HEK293 (cell line): ENCODE results near the gene JPH2.

Source experiments
- CTCF ChIA-PET: fragments of 350-600 bp; formaldehyde crosslinking; extraction: SDS; loops from one replicate; lab custom pipeline; 2021; ENCODE audit warnings: antibody characterized with exemption; lab: Yijun Ruan, JAX
- POLR2A ChIA-PET: fragments of 300-600 bp; formaldehyde crosslinking; extraction: SDS; loops from one replicate; lab custom pipeline; 2020; ENCODE audit warnings: antibody characterized with exemption, inconsistent platforms; lab: Yijun Ruan, JAX
- H3K27ac ChIP-seq: fragments of 200-500 bp; sonication (Bioruptor generic); 2 replicates; pipeline ENCODE4 v1.5.1; 2014; ENCODE audit warnings: low read depth, low read length, control low read depth, inconsistent platforms; ENCODE audit errors: extremely low read depth
- H3K36me3 ChIP-seq, 2 experiments: fragments of 200-500 bp in 1 of 2; sonication (Bioruptor generic) in 1 of 2; 1 replicate in 1 of 2; 2 replicates in 1 of 2; pipeline ENCODE4 v1.5.1; 2014 to 2017; ENCODE audit warnings: inconsistent platforms in 2 of 2, low read length in 2 of 2; ENCODE audit not compliant: control insufficient read depth in 2 of 2, insufficient read depth in 1 of 2
- H3K4me1 ChIP-seq: fragments of 200-500 bp; sonication (Bioruptor generic); 2 replicates; pipeline ENCODE4 v1.5.1; 2014; ENCODE audit warnings: mild to moderate bottlenecking, low read length, inconsistent platforms; ENCODE audit not compliant: control insufficient read depth, insufficient read depth
- H3K4me3 ChIP-seq: 2 replicates; pipeline ENCODE4 v1.5.1; 2011; ENCODE audit warnings: low read depth, mild to moderate bottlenecking, control low read depth, low read length, moderate library complexity
- H3K9me3 ChIP-seq: fragments of 200-500 bp; sonication (Bioruptor generic); 2 replicates; pipeline ENCODE4 v1.5.1; 2014; ENCODE audit warnings: low read depth, low read length, inconsistent platforms; ENCODE audit not compliant: control insufficient read depth, insufficient read depth
- FEZF1 ChIP-seq: fragments of 450-650 bp; formaldehyde crosslinking; IDR thresholded peaks from 2 replicates; pipeline ENCODE4 v1.5.1; 2016; ENCODE audit warnings: missing biosample characterization, missing genetic modification characterization
- KLF10 ChIP-seq: fragments of 450-650 bp; IDR thresholded peaks from 2 replicates; pipeline ENCODE4 v1.5.1; 2018; ENCODE audit warnings: missing biosample characterization, mild to moderate bottlenecking, missing genetic modification characterization
- KLF7 ChIP-seq: fragments of 450-650 bp; formaldehyde crosslinking; IDR thresholded peaks from 2 replicates; pipeline ENCODE4 v1.5.1; 2016; ENCODE audit warnings: missing biosample characterization, missing genetic modification characterization, borderline replicate concordance
- WT1 ChIP-seq: fragments of 450-650 bp; formaldehyde crosslinking; IDR thresholded peaks from 2 replicates; pipeline ENCODE4 v1.5.1; 2016; ENCODE audit warnings: missing biosample characterization, missing genetic modification characterization
- ZBTB7A ChIP-seq: fragments of 450-650 bp; formaldehyde crosslinking; IDR thresholded peaks from 2 replicates; pipeline ENCODE4 v1.5.1; 2016; ENCODE audit warnings: low read depth, missing biosample characterization, missing genetic modification characterization
- ZNF211 ChIP-seq: fragments of 450-650 bp; formaldehyde crosslinking; IDR thresholded peaks from 2 replicates; pipeline ENCODE4 v1.5.1; 2016; ENCODE audit warnings: low read depth, missing biosample characterization, missing genetic modification characterization
- ZNF221 ChIP-seq: fragments of 450-650 bp; formaldehyde crosslinking; IDR thresholded peaks from 2 replicates; pipeline ENCODE4 v1.5.1; 2017; ENCODE audit warnings: missing biosample characterization, missing genetic modification characterization, borderline replicate concordance
- ZNF23 ChIP-seq: fragments of 450-650 bp; formaldehyde crosslinking; IDR thresholded peaks from 2 replicates; pipeline ENCODE4 v1.5.1; 2016; ENCODE audit warnings: missing biosample characterization, missing genetic modification characterization, borderline replicate concordance
- ZNF362 ChIP-seq: fragments of 450-650 bp; formaldehyde crosslinking; IDR thresholded peaks from 2 replicates; pipeline ENCODE4 v1.5.1; 2016; ENCODE audit warnings: missing biosample characterization, missing genetic modification characterization
- ZNF37A ChIP-seq: fragments of 450-650 bp; IDR thresholded peaks from 2 replicates; pipeline ENCODE4 v1.5.1; 2018; ENCODE audit warnings: missing biosample characterization, missing genetic modification characterization
- ZNF416 ChIP-seq: fragments of 450-650 bp; formaldehyde crosslinking; IDR thresholded peaks from 2 replicates; pipeline ENCODE4 v1.5.1; 2016; ENCODE audit warnings: missing biosample characterization, missing genetic modification characterization
- ZNF530 ChIP-seq: fragments of 450-650 bp; formaldehyde crosslinking; IDR thresholded peaks from 2 replicates; pipeline ENCODE4 v1.5.1; 2016; ENCODE audit warnings: low read depth, missing biosample characterization, missing genetic modification characterization
- ZNF544 ChIP-seq: fragments of 450-650 bp; formaldehyde crosslinking; IDR thresholded peaks from 2 replicates; pipeline ENCODE4 v1.5.0; 2017; ENCODE audit warnings: missing biosample characterization, missing genetic modification characterization
- ZNF558 ChIP-seq: fragments of 450-650 bp; formaldehyde crosslinking; IDR thresholded peaks from 2 replicates; pipeline ENCODE4 v1.5.1; 2016; ENCODE audit warnings: missing biosample characterization, missing genetic modification characterization
- ZNF624 ChIP-seq: fragments of 450-650 bp; formaldehyde crosslinking; IDR thresholded peaks from 2 replicates; pipeline ENCODE4 v1.5.1; 2017; ENCODE audit warnings: missing biosample characterization, missing genetic modification characterization
- ZNF701 ChIP-seq: fragments of 450-650 bp; formaldehyde crosslinking; IDR thresholded peaks from 2 replicates; pipeline ENCODE4 v1.5.1; 2016; ENCODE audit warnings: missing biosample characterization, missing genetic modification characterization
- ZNF843 ChIP-seq: fragments of 450-650 bp; formaldehyde crosslinking; IDR thresholded peaks from 2 replicates; pipeline ENCODE4 v1.5.1; 2016; ENCODE audit warnings: missing biosample characterization, missing genetic modification characterization
- ZSCAN4 ChIP-seq: fragments of 450-650 bp; formaldehyde crosslinking; IDR thresholded peaks from 2 replicates; pipeline ENCODE4 v1.5.1; 2017; ENCODE audit warnings: missing biosample characterization, missing genetic modification characterization
- ZSCAN5A ChIP-seq: fragments of 450-650 bp; formaldehyde crosslinking; IDR thresholded peaks from 2 replicates; pipeline ENCODE4 v1.5.1; 2016; ENCODE audit warnings: missing biosample characterization, missing genetic modification characterization
- TF ChIP-seq, protein P1 (sequence below): fragments of 450-650 bp; formaldehyde crosslinking; IDR thresholded peaks from 2 replicates; pipeline ENCODE4 v1.5.1; 2016; ENCODE audit warnings: missing biosample characterization, missing genetic modification characterization, borderline replicate concordance
- TF ChIP-seq, protein P2 (sequence below): fragments of 450-650 bp; formaldehyde crosslinking; IDR thresholded peaks from 2 replicates; pipeline ENCODE4 v1.5.0; 2017; ENCODE audit warnings: missing biosample characterization, missing genetic modification characterization, borderline replicate concordance

Gene JPH2

DNA sequence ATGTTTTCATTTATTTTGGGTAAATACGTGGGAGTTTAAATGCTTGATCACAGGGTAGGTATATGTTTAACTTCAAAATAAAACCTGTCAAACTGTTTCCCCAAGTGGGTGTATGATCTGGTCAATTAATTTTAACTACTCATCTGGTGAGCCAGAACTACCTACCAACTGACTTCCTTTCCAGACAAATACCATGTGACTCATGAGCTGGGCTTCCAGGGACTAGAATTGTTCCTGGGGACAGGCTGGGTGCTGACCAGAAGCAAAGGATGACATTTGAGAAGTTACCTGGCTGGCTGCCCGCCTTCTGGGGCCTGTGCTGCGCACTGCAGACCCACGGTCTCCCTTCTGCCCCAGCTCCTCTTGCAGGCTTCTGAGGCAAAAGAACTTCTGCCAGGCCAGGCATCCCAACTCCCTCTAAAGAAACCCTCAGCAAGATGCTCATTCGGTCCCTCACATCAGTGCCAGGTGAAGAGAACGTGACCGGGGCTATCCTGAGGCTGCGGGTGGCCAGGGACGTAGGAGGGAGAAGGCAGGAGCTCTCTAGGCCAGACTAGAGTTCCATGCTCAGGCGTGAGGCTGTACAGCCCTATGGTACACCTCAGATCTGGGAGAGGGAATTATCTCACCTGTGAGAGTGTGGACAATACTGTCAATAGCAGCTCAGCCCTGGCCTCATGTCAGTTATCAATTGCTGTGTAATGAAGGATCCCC lies 103.6 kb downstream of the JPH2 start (continued):
- TF ChIP-seq, protein P1, sequence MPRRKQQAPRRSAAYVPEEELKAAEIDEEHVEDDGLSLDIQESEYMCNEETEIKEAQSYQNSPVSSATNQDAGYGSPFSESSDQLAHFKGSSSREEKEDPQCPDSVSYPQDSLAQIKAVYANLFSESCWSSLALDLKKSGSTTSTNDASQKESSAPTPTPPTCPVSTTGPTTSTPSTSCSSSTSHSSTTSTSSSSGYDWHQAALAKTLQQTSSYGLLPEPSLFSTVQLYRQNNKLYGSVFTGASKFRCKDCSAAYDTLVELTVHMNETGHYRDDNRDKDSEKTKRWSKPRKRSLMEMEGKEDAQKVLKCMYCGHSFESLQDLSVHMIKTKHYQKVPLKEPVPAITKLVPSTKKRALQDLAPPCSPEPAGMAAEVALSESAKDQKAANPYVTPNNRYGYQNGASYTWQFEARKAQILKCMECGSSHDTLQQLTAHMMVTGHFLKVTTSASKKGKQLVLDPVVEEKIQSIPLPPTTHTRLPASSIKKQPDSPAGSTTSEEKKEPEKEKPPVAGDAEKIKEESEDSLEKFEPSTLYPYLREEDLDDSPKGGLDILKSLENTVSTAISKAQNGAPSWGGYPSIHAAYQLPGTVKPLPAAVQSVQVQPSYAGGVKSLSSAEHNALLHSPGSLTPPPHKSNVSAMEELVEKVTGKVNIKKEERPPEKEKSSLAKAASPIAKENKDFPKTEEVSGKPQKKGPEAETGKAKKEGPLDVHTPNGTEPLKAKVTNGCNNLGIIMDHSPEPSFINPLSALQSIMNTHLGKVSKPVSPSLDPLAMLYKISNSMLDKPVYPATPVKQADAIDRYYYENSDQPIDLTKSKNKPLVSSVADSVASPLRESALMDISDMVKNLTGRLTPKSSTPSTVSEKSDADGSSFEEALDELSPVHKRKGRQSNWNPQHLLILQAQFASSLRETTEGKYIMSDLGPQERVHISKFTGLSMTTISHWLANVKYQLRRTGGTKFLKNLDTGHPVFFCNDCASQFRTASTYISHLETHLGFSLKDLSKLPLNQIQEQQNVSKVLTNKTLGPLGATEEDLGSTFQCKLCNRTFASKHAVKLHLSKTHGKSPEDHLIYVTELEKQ (tag by site-specific recombination): 0 out of 2 replicates have a peak, but pooled peaks have one; percentile 22
- TF ChIP-seq ZNF362 (tag by site-specific recombination): no peak
- no peak for TF ChIP-seq WT1
- no peak for TF ChIP-seq ZNF530 (tag by site-specific recombination)
- no peak for TF ChIP-seq ZNF23 (tag by site-specific recombination)
- no peak for TF ChIP-seq ZNF221 (tag by site-specific recombination)
- TF ChIP-seq ZBTB7A (tag by site-specific recombination): no peak

GRCh38 chr20:44081888-44082287 lies 105.1 kb downstream of the JPH2 start:
- Histone ChIP-seq H3K36me3 (no peaks in the 10 kb centered on the region), H3K4me1 (no peaks in the 10 kb centered on the region), H3K27ac (no peak overlapping the region), H3K4me3 (no peak overlapping the region), H3K9me3 (no peaks in the 10 kb centered on the region)
- CTCF ChIA-PET: interaction anchor here (0.6 to 7.2 kb wide), 9 partner anchors 78 to 633 kb away, joined by 3 to 105 read pairs (median 4); no protein-coding TSS in a partner anchor
- POLR2A ChIA-PET: no interaction called here
- no peak for TF ChIP-seq ZNF701 (tag by site-specific recombination)
- TF ChIP-seq ZNF558 (tag by site-specific recombination): no peak
- no peak for TF ChIP-seq ZNF37A (tag by site-specific recombination)
- TF ChIP-seq KLF10 (tag by site-specific recombination): no peak
- TF ChIP-seq ZNF843 (tag by site-specific recombination): no peak
- TF ChIP-seq ZNF530 (tag by site-specific recombination): no peak
- TF ChIP-seq ZSCAN5A: no peak
- TF ChIP-seq ZNF544: no peak
- no peak for TF ChIP-seq ZSCAN4 (tag by site-specific recombination)
- TF ChIP-seq ZNF416 (tag by site-specific recombination): no peak
- TF ChIP-seq, protein P2, sequence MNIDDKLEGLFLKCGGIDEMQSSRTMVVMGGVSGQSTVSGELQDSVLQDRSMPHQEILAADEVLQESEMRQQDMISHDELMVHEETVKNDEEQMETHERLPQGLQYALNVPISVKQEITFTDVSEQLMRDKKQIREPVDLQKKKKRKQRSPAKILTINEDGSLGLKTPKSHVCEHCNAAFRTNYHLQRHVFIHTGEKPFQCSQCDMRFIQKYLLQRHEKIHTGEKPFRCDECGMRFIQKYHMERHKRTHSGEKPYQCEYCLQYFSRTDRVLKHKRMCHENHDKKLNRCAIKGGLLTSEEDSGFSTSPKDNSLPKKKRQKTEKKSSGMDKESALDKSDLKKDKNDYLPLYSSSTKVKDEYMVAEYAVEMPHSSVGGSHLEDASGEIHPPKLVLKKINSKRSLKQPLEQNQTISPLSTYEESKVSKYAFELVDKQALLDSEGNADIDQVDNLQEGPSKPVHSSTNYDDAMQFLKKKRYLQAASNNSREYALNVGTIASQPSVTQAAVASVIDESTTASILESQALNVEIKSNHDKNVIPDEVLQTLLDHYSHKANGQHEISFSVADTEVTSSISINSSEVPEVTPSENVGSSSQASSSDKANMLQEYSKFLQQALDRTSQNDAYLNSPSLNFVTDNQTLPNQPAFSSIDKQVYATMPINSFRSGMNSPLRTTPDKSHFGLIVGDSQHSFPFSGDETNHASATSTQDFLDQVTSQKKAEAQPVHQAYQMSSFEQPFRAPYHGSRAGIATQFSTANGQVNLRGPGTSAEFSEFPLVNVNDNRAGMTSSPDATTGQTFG (tag by site-specific recombination): no peak
- no peak for TF ChIP-seq ZNF624 (tag by site-specific recombination)
- TF ChIP-seq FEZF1: no peak
- TF ChIP-seq ZNF211 (tag by site-specific recombination): no peak
- no peak for TF ChIP-seq KLF7
